ENCODE data around the gene TRAF3IP1.

The TRAF3IP1 gene

GRCh38 chr2:238282861-238283738, 37.2 kb upstream of the TRAF3IP1 start:
- Histone ChIP-seq H3K27me3 (ENCODE audit: low read depth, low read length) (no peaks in the 10 kb centered on the region), H3K4me2 (ENCODE audit: low read length) (no peak overlapping the region), H3K36me3 (replicated peaks; ENCODE audit: low read depth, low read length) (no peaks in the 10 kb centered on the region), H3K79me2 (ENCODE audit: low read length) (peaks cover 95% of the 10 kb centered on the region), H2AFZ (ENCODE audit: low read depth, low read length) (no peak overlapping the region), H4K20me1 (ENCODE audit: insufficient read depth, low read length) (peaks cover 3% of the 10 kb centered on the region; the same call in 1 of the 2 replicates), H3K4me1 (ENCODE audit: low read length) (peaks cover 8% of the 10 kb centered on the region), H3K9ac (ENCODE audit: low read length) (no peak overlapping the region), H3K27ac (ENCODE audit: low read length) (no peak overlapping the region), H3K9me3 (ENCODE audit: insufficient read depth, low read length) (no peaks in the 10 kb centered on the region), H3K4me3 (ENCODE audit: low read length) (no peak overlapping the region)
- TF ChIP-seq CTCF (IDR thresholded peaks at IDR 0.05; ENCODE audit: low read depth, low read length), result no peak
- TF ChIP-seq EZH2phosphoT487 (IDR thresholded peaks at IDR 0.05; ENCODE audit: low read depth), result no peak

- H3K27ac ChIP-seq (ENCODE audit: low read length), result no peak overlapping the region
- H3K4me1 ChIP-seq (ENCODE audit: low read length), result peaks cover 12% of the 10 kb centered on the region
- no peaks in the 10 kb centered on the region for H3K27me3 ChIP-seq (ENCODE audit: low read depth, low read length)
- no peaks in the 10 kb centered on the region for H3K36me3 ChIP-seq (replicated peaks; ENCODE audit: low read depth, low read length)
- no peak overlapping the region for H3K4me2 ChIP-seq (ENCODE audit: low read length)
- H3K79me2 ChIP-seq (ENCODE audit: low read length), result peaks cover 79% of the 10 kb centered on the region
- peaks cover 3% of the 10 kb centered on the region; the same call in 1 of the 2 replicates for H4K20me1 ChIP-seq (ENCODE audit: insufficient read depth, low read length)
- H3K4me3 ChIP-seq (ENCODE audit: low read length), result no peak overlapping the region
- no peak overlapping the region for H3K9ac ChIP-seq (ENCODE audit: low read length)
- H2AFZ ChIP-seq (ENCODE audit: low read depth, low read length), result no peak overlapping the region
- TF ChIP-seq EZH2phosphoT487 (IDR thresholded peaks at IDR 0.05; ENCODE audit: low read depth) (no peak), CTCF (IDR thresholded peaks at IDR 0.05; ENCODE audit: low read depth, low read length) (no peak)
- H3K9me3 ChIP-seq (ENCODE audit: insufficient read depth, low read length), result no peaks in the 10 kb centered on the region
Observed at GRCh38 chr2:238284802-238285515, 35.4 kb upstream of the TRAF3IP1 start.

GRCh38 chr2:238285653-238286082, 34.6 kb upstream of the TRAF3IP1 start:
- Histone ChIP-seq H4K20me1 (ENCODE audit: insufficient read depth, low read length) (peaks cover 3% of the 10 kb centered on the region; the same call in 1 of the 2 replicates), H3K79me2 (ENCODE audit: low read length) (peaks cover 72% of the 10 kb centered on the region), H3K27me3 (ENCODE audit: low read depth, low read length) (no peaks in the 10 kb centered on the region), H3K4me1 (ENCODE audit: low read length) (peaks cover 12% of the 10 kb centered on the region), H2AFZ (ENCODE audit: low read depth, low read length) (no peak overlapping the region), H3K4me2 (ENCODE audit: low read length) (no peak overlapping the region), H3K36me3 (replicated peaks; ENCODE audit: low read depth, low read length) (no peaks in the 10 kb centered on the region), H3K9ac (ENCODE audit: low read length) (no peak overlapping the region), H3K9me3 (ENCODE audit: insufficient read depth, low read length) (no peaks in the 10 kb centered on the region), H3K27ac (ENCODE audit: low read length) (no peak overlapping the region), H3K4me3 (ENCODE audit: low read length) (no peak overlapping the region)
- TF ChIP-seq EZH2phosphoT487 (IDR thresholded peaks at IDR 0.05; ENCODE audit: low read depth) (no peak), CTCF (IDR thresholded peaks at IDR 0.05; ENCODE audit: low read depth, low read length) (no peak)

- Histone ChIP-seq H3K4me3 (ENCODE audit: low read length) (no peak overlapping the region), H3K9me3 (ENCODE audit: insufficient read depth, low read length) (no peaks in the 10 kb centered on the region), H3K36me3 (replicated peaks; ENCODE audit: low read depth, low read length) (no peaks in the 10 kb centered on the region), H2AFZ (ENCODE audit: low read depth, low read length) (no peak overlapping the region), H4K20me1 (ENCODE audit: insufficient read depth, low read length) (peaks cover 3% of the 10 kb centered on the region; the same call in 1 of the 2 replicates), H3K4me1 (ENCODE audit: low read length) (peaks cover 12% of the 10 kb centered on the region), H3K4me2 (ENCODE audit: low read length) (no peak overlapping the region), H3K27ac (ENCODE audit: low read length) (no peak overlapping the region), H3K9ac (ENCODE audit: low read length) (no peak overlapping the region), H3K79me2 (ENCODE audit: low read length) (peaks cover 71% of the 10 kb centered on the region), H3K27me3 (ENCODE audit: low read depth, low read length) (no peaks in the 10 kb centered on the region)
- no peak for TF ChIP-seq CTCF (IDR thresholded peaks at IDR 0.05; ENCODE audit: low read depth, low read length)
- TF ChIP-seq EZH2phosphoT487 (IDR thresholded peaks at IDR 0.05; ENCODE audit: low read depth), result no peak
Observed at GRCh38 chr2:238286095-238286494, 34.2 kb upstream of the TRAF3IP1 start.

All from OCI-LY3 (cell line).